K562 (cell line): ENCODE results near the gene LTA. TPM values are rescaled to one million over a fixed set of nuclear protein-coding genes. Genes with fewer than 3 reads are reported as not detected.

Experiments
- ADNP ChIP-seq: fragments of 200-800 bp; sonication (Bioruptor generic); IDR thresholded peaks from 2 replicates; pipeline ENCODE4 v1.6.1; 2016; ENCODE audit warnings: missing genetic modification characterization, missing compliant biosample characterization
- CBX2 ChIP-seq: fragments of 200-600 bp; sonication (generic); IDR thresholded peaks from one replicate; pipeline ENCODE4 v1.6.1; 2012; ENCODE audit warnings: mild to moderate bottlenecking, low read length, inconsistent platforms; ENCODE audit not compliant: insufficient read depth, poor library complexity, severe bottlenecking
- CREM ChIP-seq: IDR thresholded peaks from 2 replicates; pipeline ENCODE4 v1.6.1; 2014; ENCODE audit warnings: antibody characterized with exemption, low read depth
- FOXP1 ChIP-seq: sonication (generic); formaldehyde crosslinking; IDR thresholded peaks from 2 replicates; pipeline ENCODE4 v1.8.0; 2022; ENCODE audit warnings: mild to moderate bottlenecking, missing genetic modification reagents
- NFRKB ChIP-seq: fragments of 450-650 bp; IDR thresholded peaks from 2 replicates; pipeline ENCODE4 v1.6.1; 2016; ENCODE audit warnings: low read depth
- SNIP1 ChIP-seq: fragments of 450-650 bp; IDR thresholded peaks from 2 replicates; pipeline ENCODE4 v1.7.1; 2017; ENCODE audit warnings: low read depth, mild to moderate bottlenecking
- ZBED1 ChIP-seq: IDR thresholded peaks from 2 replicates; pipeline ENCODE4 v1.6.1; 2014
- ZNF143 ChIP-seq: sonication (generic); formaldehyde crosslinking; IDR thresholded peaks from 2 replicates; pipeline ENCODE4 v1.9.0; 2022; ENCODE audit warnings: mild to moderate bottlenecking, missing genetic modification reagents
- ZNF431 ChIP-seq: sonication (generic); formaldehyde crosslinking; IDR thresholded peaks from 2 replicates; pipeline ENCODE4 v1.8.0; 2022; ENCODE audit warnings: mild to moderate bottlenecking, missing genetic modification reagents
- ZNF696 ChIP-seq: fragments of 250-450 bp; sonication (Bioruptor Pico); conservative IDR thresholded peaks from 2 replicates; pipeline ENCODE4 v1.4.0; 2020; ENCODE audit warnings: mild to moderate bottlenecking, moderate library complexity
- polyA plus RNA-seq, 8 experiments: library from polyadenylated mRNA; depleted of rRNA in 4 of 8; stranded (reverse) in 5 of 8; unstranded in 3 of 8; fragments of >200 nt; fragmentation: Nextera tagmentation in 2 of 8; fragmentation: Illumina TruSeq in 1 of 8; extraction: Ambion mirVana in 2 of 8; extraction: Trizol in 1 of 8; gene quantifications; 2 replicates each; pipeline versions ENCODE4 v1.2.1 to v1.2.3, GENCODE V29; 2011 to 2014; ENCODE audit warnings: inconsistent platforms in 1 of 8, missing spikeins in 1 of 8
- total RNA-seq, 7 experiments: library from RNA; depleted of rRNA in 6 of 7; stranded (reverse); fragments of >200 nt in 6 of 7; fragmentation: Illumina TruSeq in 2 of 7; extraction: Trizol in 2 of 7; gene quantifications; 2 replicates each; pipeline versions ENCODE4 v1.2.1 to v1.2.3, GENCODE V29; 2011 to 2021; ENCODE audit warnings: low replicate concordance in 1 of 7
- TF ChIP-seq, protein P1 (sequence below): fragments of 150-350 bp; IDR thresholded peaks from 2 replicates; pipeline ENCODE4 v1.6.1; 2014; ENCODE audit warnings: low read depth, mild to moderate bottlenecking, low read length, borderline replicate concordance
- TF ChIP-seq, protein P2 (sequence below): fragments of 250-450 bp; sonication (Bioruptor Pico); IDR thresholded peaks from 2 replicates; pipeline ENCODE4 v1.4.0; 2020; ENCODE audit warnings: mild to moderate bottlenecking, moderate library complexity, borderline replicate concordance
- TF ChIP-seq, protein P3 (sequence below): fragments of 450-650 bp; conservative IDR thresholded peaks from 2 replicates; pipeline ENCODE4 v1.6.1; 2016; ENCODE audit warnings: missing genetic modification characterization, low read depth, mild to moderate bottlenecking, control low read depth, missing compliant biosample characterization
- TF ChIP-seq, protein P4 (sequence below): fragments of 450-650 bp; IDR thresholded peaks from 2 replicates; pipeline ENCODE4 v1.6.1; 2016; ENCODE audit warnings: antibody characterized with exemption
- TF ChIP-seq, protein P5 (sequence below): fragments of 250-450 bp; sonication (Bioruptor Pico); IDR thresholded peaks from 2 replicates; pipeline ENCODE4 v1.9.0; 2021; ENCODE audit warnings: mild to moderate bottlenecking, inconsistent platforms

LTA gene
- total and polyA plus RNA-seq, 9 of the 15 experiments (the other 6 are each of a cell fraction or from before 2014, with no cell fraction given): 0.80 TPM; not detected in 8

DNA sequence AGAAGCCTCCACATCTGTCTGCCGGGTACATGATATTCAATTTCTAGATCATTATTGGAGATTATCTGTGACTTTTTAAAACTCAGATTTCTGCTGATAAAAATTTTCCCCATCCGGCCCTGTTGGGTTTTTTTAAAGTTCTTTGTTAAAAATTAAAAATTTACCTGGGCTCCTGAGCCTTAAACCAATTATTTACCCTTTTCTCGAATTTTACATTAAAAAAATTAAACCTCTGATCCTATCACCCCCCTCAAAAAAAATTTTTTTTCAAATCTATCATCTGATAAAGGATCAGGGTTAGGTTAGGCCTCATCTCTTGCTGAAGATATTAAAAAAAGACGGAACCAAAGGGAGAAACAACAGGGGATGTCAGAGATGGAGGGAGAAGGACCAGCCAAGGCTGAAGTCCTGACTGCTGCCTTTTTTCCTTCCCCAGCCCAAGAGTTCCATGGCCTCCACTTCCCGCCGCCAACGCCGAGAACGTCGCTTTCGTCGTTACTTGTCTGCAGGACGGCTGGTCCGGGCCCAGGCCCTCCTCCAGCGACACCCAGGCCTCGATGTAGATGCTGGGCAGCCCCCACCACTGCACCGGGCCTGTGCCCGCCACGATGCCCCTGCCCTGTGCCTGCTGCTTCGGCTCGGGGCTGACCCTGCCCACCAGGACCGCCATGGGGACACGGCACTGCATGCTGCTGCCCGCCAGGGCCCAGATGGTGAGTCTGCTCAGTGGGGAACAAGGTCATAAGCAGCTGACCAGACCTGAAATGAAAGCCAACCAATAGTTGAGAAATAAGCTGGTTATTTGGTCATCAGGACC, 24.2 kb upstream of the LTA start (continued):
- TF ChIP-seq, protein P1, sequence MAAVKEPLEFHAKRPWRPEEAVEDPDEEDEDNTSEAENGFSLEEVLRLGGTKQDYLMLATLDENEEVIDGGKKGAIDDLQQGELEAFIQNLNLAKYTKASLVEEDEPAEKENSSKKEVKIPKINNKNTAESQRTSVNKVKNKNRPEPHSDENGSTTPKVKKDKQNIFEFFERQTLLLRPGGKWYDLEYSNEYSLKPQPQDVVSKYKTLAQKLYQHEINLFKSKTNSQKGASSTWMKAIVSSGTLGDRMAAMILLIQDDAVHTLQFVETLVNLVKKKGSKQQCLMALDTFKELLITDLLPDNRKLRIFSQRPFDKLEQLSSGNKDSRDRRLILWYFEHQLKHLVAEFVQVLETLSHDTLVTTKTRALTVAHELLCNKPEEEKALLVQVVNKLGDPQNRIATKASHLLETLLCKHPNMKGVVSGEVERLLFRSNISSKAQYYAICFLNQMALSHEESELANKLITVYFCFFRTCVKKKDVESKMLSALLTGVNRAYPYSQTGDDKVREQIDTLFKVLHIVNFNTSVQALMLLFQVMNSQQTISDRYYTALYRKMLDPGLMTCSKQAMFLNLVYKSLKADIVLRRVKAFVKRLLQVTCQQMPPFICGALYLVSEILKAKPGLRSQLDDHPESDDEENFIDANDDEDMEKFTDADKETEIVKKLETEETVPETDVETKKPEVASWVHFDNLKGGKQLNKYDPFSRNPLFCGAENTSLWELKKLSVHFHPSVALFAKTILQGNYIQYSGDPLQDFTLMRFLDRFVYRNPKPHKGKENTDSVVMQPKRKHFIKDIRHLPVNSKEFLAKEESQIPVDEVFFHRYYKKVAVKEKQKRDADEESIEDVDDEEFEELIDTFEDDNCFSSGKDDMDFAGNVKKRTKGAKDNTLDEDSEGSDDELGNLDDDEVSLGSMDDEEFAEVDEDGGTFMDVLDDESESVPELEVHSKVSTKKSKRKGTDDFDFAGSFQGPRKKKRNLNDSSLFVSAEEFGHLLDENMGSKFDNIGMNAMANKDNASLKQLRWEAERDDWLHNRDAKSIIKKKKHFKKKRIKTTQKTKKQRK: no peak
- TF ChIP-seq, protein P2, sequence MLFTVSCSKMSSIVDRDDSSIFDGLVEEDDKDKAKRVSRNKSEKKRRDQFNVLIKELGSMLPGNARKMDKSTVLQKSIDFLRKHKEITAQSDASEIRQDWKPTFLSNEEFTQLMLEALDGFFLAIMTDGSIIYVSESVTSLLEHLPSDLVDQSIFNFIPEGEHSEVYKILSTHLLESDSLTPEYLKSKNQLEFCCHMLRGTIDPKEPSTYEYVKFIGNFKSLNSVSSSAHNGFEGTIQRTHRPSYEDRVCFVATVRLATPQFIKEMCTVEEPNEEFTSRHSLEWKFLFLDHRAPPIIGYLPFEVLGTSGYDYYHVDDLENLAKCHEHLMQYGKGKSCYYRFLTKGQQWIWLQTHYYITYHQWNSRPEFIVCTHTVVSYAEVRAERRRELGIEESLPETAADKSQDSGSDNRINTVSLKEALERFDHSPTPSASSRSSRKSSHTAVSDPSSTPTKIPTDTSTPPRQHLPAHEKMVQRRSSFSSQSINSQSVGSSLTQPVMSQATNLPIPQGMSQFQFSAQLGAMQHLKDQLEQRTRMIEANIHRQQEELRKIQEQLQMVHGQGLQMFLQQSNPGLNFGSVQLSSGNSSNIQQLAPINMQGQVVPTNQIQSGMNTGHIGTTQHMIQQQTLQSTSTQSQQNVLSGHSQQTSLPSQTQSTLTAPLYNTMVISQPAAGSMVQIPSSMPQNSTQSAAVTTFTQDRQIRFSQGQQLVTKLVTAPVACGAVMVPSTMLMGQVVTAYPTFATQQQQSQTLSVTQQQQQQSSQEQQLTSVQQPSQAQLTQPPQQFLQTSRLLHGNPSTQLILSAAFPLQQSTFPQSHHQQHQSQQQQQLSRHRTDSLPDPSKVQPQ (CRISPR knock-in tag): no peak
- TF ChIP-seq NFRKB: peak; percentile 30; the same call in 1 of the 2 replicates
- TF ChIP-seq, protein P3, sequence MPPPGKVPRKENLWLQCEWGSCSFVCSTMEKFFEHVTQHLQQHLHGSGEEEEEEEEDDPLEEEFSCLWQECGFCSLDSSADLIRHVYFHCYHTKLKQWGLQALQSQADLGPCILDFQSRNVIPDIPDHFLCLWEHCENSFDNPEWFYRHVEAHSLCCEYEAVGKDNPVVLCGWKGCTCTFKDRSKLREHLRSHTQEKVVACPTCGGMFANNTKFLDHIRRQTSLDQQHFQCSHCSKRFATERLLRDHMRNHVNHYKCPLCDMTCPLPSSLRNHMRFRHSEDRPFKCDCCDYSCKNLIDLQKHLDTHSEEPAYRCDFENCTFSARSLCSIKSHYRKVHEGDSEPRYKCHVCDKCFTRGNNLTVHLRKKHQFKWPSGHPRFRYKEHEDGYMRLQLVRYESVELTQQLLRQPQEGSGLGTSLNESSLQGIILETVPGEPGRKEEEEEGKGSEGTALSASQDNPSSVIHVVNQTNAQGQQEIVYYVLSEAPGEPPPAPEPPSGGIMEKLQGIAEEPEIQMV (tag): no peak
- TF ChIP-seq ADNP (tag): no peak
- TF ChIP-seq, protein P4, sequence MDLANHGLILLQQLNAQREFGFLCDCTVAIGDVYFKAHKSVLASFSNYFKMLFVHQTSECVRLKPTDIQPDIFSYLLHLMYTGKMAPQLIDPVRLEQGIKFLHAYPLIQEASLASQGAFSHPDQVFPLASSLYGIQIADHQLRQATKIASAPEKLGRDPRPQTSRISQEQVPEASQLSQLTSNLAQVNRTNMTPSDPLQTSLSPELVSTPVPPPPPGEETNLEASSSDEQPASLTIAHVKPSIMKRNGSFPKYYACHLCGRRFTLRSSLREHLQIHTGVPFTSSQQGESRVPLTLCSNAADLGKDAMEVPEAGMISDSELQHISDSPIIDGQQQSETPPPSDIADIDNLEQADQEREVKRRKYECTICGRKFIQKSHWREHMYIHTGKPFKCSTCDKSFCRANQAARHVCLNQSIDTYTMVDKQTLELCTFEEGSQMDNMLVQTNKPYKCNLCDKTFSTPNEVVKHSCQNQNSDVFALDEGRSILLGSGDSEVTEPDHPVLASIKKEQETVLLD: peak; percentile 45; the same call in 1 of the 2 replicates
- TF ChIP-seq ZNF696: no peak
- no peak for TF ChIP-seq CBX2
- TF ChIP-seq ZBED1: no peak
- TF ChIP-seq, protein P5, sequence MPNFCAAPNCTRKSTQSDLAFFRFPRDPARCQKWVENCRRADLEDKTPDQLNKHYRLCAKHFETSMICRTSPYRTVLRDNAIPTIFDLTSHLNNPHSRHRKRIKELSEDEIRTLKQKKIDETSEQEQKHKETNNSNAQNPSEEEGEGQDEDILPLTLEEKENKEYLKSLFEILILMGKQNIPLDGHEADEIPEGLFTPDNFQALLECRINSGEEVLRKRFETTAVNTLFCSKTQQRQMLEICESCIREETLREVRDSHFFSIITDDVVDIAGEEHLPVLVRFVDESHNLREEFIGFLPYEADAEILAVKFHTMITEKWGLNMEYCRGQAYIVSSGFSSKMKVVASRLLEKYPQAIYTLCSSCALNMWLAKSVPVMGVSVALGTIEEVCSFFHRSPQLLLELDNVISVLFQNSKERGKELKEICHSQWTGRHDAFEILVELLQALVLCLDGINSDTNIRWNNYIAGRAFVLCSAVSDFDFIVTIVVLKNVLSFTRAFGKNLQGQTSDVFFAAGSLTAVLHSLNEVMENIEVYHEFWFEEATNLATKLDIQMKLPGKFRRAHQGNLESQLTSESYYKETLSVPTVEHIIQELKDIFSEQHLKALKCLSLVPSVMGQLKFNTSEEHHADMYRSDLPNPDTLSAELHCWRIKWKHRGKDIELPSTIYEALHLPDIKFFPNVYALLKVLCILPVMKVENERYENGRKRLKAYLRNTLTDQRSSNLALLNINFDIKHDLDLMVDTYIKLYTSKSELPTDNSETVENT (CRISPR knock-in tag): peak; percentile 66; the same call in 1 of the 2 replicates
- TF ChIP-seq ZNF143 (CRISPR knock-in tag): 0 out of 2 replicates have a peak, but pooled peaks have one; percentile 36
- TF ChIP-seq SNIP1: no peak
- peak; percentile 35; the same call in 1 of the 2 replicates for TF ChIP-seq CREM
- TF ChIP-seq ZNF431 (CRISPR knock-in tag): no peak
- 0 out of 2 replicates have a peak, but pooled peaks have one; percentile 62 for TF ChIP-seq FOXP1 (CRISPR knock-in tag)
